Glutamatergic neuron (in vitro differentiated cells): ENCODE results near the gene ABCC11. TPM values are rescaled to one million over a fixed set of nuclear protein-coding genes. Genes with fewer than 3 reads are reported as not detected.

Experiments
- DNase-seq: peaks from one replicate; pipeline ENCODE4 v3.0.0; 2022
- H3K27ac Mint-ChIP-seq: one replicate; pipeline ENCODE4 v1.8.0; 2020; ENCODE audit warnings: mild to moderate bottlenecking, mixed read lengths, inconsistent platforms; ENCODE audit not compliant: unreplicated experiment
- H3K27me3 Mint-ChIP-seq: one replicate; pipeline ENCODE4 v1.8.0; 2020; ENCODE audit warnings: mild to moderate bottlenecking, moderate library complexity, mixed read lengths, inconsistent platforms; ENCODE audit not compliant: unreplicated experiment
- H3K36me3 Mint-ChIP-seq: one replicate; pipeline ENCODE4 v1.8.0; 2020; ENCODE audit warnings: mild to moderate bottlenecking, mixed read lengths, inconsistent platforms; ENCODE audit not compliant: unreplicated experiment
- H3K4me1 Mint-ChIP-seq: one replicate; pipeline ENCODE4 v1.8.0; 2020; ENCODE audit warnings: mild to moderate bottlenecking, low read depth, mixed read lengths, inconsistent platforms; ENCODE audit not compliant: unreplicated experiment
- H3K4me3 Mint-ChIP-seq: one replicate; pipeline ENCODE4 v1.8.0; 2020; ENCODE audit warnings: mild to moderate bottlenecking, mixed read lengths, inconsistent platforms; ENCODE audit not compliant: unreplicated experiment
- H3K9me3 Mint-ChIP-seq: one replicate; pipeline ENCODE4 v1.8.0; 2020; ENCODE audit warnings: mild to moderate bottlenecking, moderate library complexity, mixed read lengths, inconsistent platforms; ENCODE audit not compliant: unreplicated experiment
- total RNA-seq: library from RNA; stranded (reverse); fragmentation: NEBNext Ultra II Directional; extraction: Animal tissue kit (Norgen Biotek cat#: 25700); gene quantifications from one replicate; pipeline ENCODE4 v1.2.1, GENCODE V29; 2021; ENCODE audit not compliant: unreplicated experiment
- TF ChIP-seq, protein P1 (sequence below): fragments of 200-600 bp; sonication (generic); IDR thresholded peaks from one replicate; pipeline ENCODE4 v1.5.0; 2021; ENCODE audit not compliant: partially characterized antibody, unreplicated experiment

Gene ABCC11
- total RNA-seq, 1 donor from 2014 or later: not detected

DNA sequence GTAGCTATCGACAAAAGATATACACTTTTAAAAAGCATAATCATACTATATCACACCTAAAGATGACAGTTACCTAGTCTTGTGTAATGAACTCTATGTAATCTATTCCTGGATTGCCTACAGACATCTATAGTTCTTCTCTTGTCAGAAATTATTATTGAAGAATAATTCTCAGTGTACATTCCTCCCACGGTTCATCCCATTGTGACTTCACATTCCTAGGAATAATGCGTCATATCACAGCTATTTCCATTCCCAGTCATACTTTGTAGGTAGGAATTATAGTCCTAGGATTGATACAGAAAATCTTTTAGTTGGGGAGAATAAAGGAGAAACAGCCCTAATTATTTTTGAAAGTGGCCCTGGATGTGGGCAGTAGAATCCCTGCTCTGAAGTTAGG, 44.0 kb upstream of the ABCC11 start:
- DNase-seq: no peak
- no peaks in the 10 kb centered on the region for H3K4me1 Mint-ChIP-seq
- peaks cover 7% of the 10 kb centered on the region for H3K36me3 Mint-ChIP-seq
- TF ChIP-seq, protein P1, sequence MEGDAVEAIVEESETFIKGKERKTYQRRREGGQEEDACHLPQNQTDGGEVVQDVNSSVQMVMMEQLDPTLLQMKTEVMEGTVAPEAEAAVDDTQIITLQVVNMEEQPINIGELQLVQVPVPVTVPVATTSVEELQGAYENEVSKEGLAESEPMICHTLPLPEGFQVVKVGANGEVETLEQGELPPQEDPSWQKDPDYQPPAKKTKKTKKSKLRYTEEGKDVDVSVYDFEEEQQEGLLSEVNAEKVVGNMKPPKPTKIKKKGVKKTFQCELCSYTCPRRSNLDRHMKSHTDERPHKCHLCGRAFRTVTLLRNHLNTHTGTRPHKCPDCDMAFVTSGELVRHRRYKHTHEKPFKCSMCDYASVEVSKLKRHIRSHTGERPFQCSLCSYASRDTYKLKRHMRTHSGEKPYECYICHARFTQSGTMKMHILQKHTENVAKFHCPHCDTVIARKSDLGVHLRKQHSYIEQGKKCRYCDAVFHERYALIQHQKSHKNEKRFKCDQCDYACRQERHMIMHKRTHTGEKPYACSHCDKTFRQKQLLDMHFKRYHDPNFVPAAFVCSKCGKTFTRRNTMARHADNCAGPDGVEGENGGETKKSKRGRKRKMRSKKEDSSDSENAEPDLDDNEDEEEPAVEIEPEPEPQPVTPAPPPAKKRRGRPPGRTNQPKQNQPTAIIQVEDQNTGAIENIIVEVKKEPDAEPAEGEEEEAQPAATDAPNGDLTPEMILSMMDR: no peak
- no peak overlapping the region for H3K27ac Mint-ChIP-seq
- H3K9me3 Mint-ChIP-seq: no peaks in the 10 kb centered on the region
- H3K27me3 Mint-ChIP-seq: peaks cover 2% of the 10 kb centered on the region
- H3K4me3 Mint-ChIP-seq: no peak overlapping the region

DNA sequence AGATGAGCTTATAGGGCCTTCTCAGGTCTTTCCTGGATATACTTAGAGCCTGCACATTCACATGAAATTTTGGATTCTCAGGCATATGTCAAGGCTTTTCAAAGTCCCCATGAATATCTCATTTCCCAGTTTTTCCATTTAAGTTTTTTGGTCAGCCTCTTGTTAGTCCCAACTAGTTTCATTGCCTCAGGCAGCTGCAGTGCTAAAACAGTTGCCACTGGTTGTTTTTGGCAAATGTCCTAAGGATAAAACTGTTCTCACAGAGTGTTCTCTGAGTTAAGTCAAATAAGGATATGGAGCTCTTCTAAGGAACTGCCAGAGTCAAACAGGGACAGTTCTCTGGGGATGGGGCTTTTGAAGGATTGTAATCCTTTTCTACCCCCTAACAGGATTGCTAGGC, 39.9 kb upstream of the ABCC11 start:
- H3K9me3 Mint-ChIP-seq: peaks cover 2% of the 10 kb centered on the region
- H3K36me3 Mint-ChIP-seq: peaks cover 18% of the 10 kb centered on the region
- peaks cover 2% of the 10 kb centered on the region for H3K27me3 Mint-ChIP-seq
- no peak overlapping the region for H3K27ac Mint-ChIP-seq
- TF ChIP-seq, protein P1: no peak
- no peak for DNase-seq
- peaks cover 2% of the 10 kb centered on the region for H3K4me1 Mint-ChIP-seq
- H3K4me3 Mint-ChIP-seq: no peak overlapping the region

DNA sequence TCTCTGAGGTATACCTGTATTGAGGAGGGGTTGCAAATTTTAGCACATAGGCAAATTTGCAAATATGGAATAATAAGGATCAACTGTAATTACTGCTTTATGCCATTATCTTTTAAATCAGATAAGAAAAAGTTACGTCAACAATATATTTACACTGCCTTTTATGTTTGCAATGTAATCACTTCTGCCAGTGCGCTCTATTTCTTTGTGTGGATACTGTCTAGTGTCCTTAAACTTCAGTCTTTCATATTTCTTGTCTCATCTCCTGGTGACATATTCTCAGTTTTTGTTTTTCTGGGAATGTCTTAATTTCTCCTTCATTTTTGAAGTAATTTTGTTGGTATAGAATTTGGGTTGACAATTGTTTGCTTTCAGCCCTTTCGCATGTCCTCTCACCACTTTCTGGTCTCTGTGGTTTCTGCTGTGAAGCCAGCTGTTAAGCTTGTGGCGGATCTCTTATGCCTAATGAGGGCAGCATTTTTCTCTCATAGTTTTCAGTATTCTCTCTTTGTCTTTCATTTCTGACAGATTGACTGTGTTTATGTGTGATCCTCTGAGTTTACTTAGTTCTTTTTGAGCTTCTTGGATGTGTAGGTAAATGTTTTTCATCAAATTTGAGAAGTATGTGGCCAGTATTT, 37.6 kb upstream of the ABCC11 start:
- peaks cover 18% of the 10 kb centered on the region for H3K36me3 Mint-ChIP-seq
- H3K4me1 Mint-ChIP-seq: peaks cover 2% of the 10 kb centered on the region
- H3K4me3 Mint-ChIP-seq: no peak overlapping the region
- no peak for DNase-seq
- peaks cover 2% of the 10 kb centered on the region for H3K9me3 Mint-ChIP-seq
- TF ChIP-seq, protein P1: no peak
- H3K27me3 Mint-ChIP-seq: no peaks in the 10 kb centered on the region
- H3K27ac Mint-ChIP-seq: no peak overlapping the region

DNA sequence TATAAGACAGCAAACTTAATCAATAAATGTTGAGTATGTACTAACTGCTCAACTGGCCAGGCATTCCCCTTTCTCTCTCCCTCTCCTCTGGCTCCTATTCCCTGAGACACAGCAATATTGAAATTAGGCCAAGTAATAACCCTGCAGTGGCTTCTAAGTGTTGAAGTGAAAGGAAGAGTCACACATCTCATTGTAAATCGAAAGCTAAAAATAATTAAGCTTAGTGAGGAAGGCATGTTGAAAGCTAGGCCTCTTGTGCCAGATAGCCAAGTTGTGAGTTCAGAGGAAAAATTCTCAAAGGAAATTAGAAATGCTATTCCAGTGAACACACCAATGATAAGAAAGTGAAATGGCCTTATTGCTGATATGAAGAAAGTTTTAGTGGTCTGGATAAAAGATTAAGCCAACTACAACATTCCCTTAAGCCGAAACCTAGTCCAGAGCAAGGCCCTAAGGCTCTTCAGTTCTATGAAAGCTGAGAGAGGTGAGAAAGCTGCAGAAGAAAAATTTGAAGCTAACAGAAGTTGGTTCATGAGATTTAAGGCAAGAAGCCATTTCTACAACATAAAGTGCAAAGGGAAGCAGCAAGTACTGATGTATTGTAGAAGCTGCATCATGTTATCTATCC, 35.4 kb upstream of the ABCC11 start:
- H3K27ac Mint-ChIP-seq: no peak overlapping the region
- H3K27me3 Mint-ChIP-seq: no peaks in the 10 kb centered on the region
- peaks cover 3% of the 10 kb centered on the region for H3K4me1 Mint-ChIP-seq
- H3K4me3 Mint-ChIP-seq: no peak overlapping the region
- H3K36me3 Mint-ChIP-seq: peaks cover 18% of the 10 kb centered on the region
- DNase-seq: no peak
- peaks cover 2% of the 10 kb centered on the region for H3K9me3 Mint-ChIP-seq
- TF ChIP-seq, protein P1: no peak

DNA sequence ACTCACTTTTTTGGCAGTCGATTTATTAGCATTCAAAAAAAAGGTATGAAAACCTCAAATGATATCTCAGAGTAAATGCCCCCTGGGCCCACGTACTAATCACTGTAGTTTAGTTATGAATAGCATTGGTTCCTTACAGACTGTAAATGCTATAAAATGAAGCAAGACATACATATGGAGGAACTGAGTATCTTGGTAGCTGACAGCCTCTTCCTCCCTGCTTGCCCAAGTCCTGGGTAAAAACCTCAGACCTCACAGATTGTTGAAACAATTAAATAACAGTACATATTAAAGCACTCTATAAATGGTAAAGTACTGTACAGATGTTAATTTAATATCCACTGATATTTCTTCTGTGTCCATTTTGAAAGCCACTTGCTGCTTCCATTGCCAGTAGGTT, 33.2 kb upstream of the ABCC11 start:
- TF ChIP-seq, protein P1: no peak
- H3K36me3 Mint-ChIP-seq: peaks cover 6% of the 10 kb centered on the region
- H3K4me3 Mint-ChIP-seq: no peak overlapping the region
- no peak for DNase-seq
- H3K27ac Mint-ChIP-seq: no peak overlapping the region
- H3K4me1 Mint-ChIP-seq: peaks cover 5% of the 10 kb centered on the region
- peaks cover 2% of the 10 kb centered on the region for H3K27me3 Mint-ChIP-seq
- H3K9me3 Mint-ChIP-seq: peaks cover under 1% of the 10 kb centered on the region
